A549 (cell line): ENCODE measurements around the gene CCDC185. TPM values are rescaled to one million over a fixed set of nuclear protein-coding genes. Genes with fewer than 3 reads are reported as not detected.

ENCODE experiments used
- ATAC-seq, 2 experiments: fragments of 200-7000 bp in 1 of 2; fragments of >200 bp in 1 of 2; cut with Nextera tagmentation in 1 of 2; cut with Tn5 transposase in 1 of 2; 3 replicates each; pipeline versions ENCODE4 v1.8.0 to v1.9.1; 2018 to 2020; ENCODE audit warnings: mild to moderate bottlenecking in 1 of 2, moderate library complexity in 1 of 2
- CTCF ChIA-PET: fragments of 300-600 bp; sonication (Branson Sonifier 250); formaldehyde crosslinking; extraction: SDS; loops from one replicate; lab custom pipeline; 2021; ENCODE audit warnings: antibody characterized with exemption, inconsistent platforms; lab: Yijun Ruan, JAX
- POLR2A ChIA-PET: fragments of 350-600 bp; formaldehyde crosslinking; extraction: SDS; loops from one replicate; lab custom pipeline; 2021; ENCODE audit warnings: antibody characterized with exemption, inconsistent platforms; lab: Yijun Ruan, JAX
- DNase-seq, 2 experiments: peaks; one replicate each; pipeline versions ENCODE4 v3.0.0 to v3.0.0-alpha.2; 2011 to 2016; ENCODE audit warnings: low read depth in 1 of 2, low spot score in 1 of 2
- FAIRE-seq: peaks from 2 replicates; lab custom pipeline; 2011; peaks lifted over from hg19 to GRCh38; lab: Jason Lieb, UNC
- H3K27ac ChIP-seq, 2 experiments: fragments of >200 bp; sonication (Bioruptor Twin); formaldehyde crosslinking; 3 replicates each; pipeline ENCODE4 v1.5.1; 2016 to 2017
- H3K4me1 ChIP-seq: fragments of >200 bp; sonication (Bioruptor Twin); formaldehyde crosslinking; 3 replicates; pipeline ENCODE4 v1.6.1; 2016
- H3K4me2 ChIP-seq: fragments of >200 bp; sonication (Bioruptor Twin); formaldehyde crosslinking; 3 replicates; pipeline ENCODE4 v1.6.1; 2016
- H3K4me3 ChIP-seq: fragments of >200 bp; sonication (Bioruptor Twin); formaldehyde crosslinking; 3 replicates; pipeline ENCODE4 v1.5.1; 2016
- H3K9me3 ChIP-seq: fragments of >200 bp; sonication (Bioruptor Twin); formaldehyde crosslinking; 3 replicates; pipeline ENCODE4 v1.6.1; 2016
- BHLHE40 ChIP-seq: IDR thresholded peaks from 2 replicates; pipeline ENCODE4 v1.6.1; 2012; ENCODE audit warnings: low read depth, low read length, inconsistent platforms
- CBX8 ChIP-seq: fragments of 200-600 bp; sonication (generic); IDR thresholded peaks from 2 replicates; pipeline ENCODE4 v1.6.1; 2016
- CEBPB ChIP-seq, 2 experiments: fragments of >200 bp in 1 of 2; sonication (Bioruptor Twin) in 1 of 2; formaldehyde crosslinking in 1 of 2; IDR thresholded peaks; 2 replicates each; pipeline ENCODE4 v1.6.1; 2012 to 2016
- CHD4 ChIP-seq: fragments of 200-600 bp; sonication (generic); IDR thresholded peaks from 2 replicates; pipeline ENCODE4 v1.6.1; 2016; ENCODE audit warnings: antibody characterized with exemption, mild to moderate bottlenecking, borderline replicate concordance
- CTCF ChIP-seq: fragments of >200 bp; sonication (Bioruptor Twin); formaldehyde crosslinking; IDR thresholded peaks from 3 replicates; pipeline ENCODE4 v1.5.1; 2016
- E2F6 ChIP-seq: IDR thresholded peaks from 2 replicates; pipeline ENCODE4 v1.6.1; 2012; ENCODE audit warnings: low read depth, borderline replicate concordance
- EHMT2 ChIP-seq: fragments of 200-600 bp; sonication (generic); IDR thresholded peaks from 2 replicates; pipeline ENCODE4 v1.6.1; 2016; ENCODE audit warnings: antibody characterized with exemption, low read depth, mild to moderate bottlenecking, moderate library complexity
- EP300 ChIP-seq, 2 experiments: fragments of >200 bp; sonication (Bioruptor Twin); formaldehyde crosslinking; IDR thresholded peaks; 2 replicates in 1 of 2; 3 replicates in 1 of 2; pipeline ENCODE4 v1.6.1; 2016 to 2017
- ESRRA ChIP-seq: fragments of 150-350 bp; IDR thresholded peaks from 2 replicates; pipeline ENCODE4 v1.6.1; 2014; ENCODE audit warnings: mild to moderate bottlenecking, low read length, borderline replicate concordance
- FOSL2 ChIP-seq, 2 experiments: fragments of 450-650 bp in 1 of 2; fragments of >200 bp in 1 of 2; sonication (Bioruptor Twin) in 1 of 2; formaldehyde crosslinking; IDR thresholded peaks; 2 replicates each; pipeline versions ENCODE4 v1.5.0 to v1.6.1; 2016 to 2020; ENCODE audit warnings: mild to moderate bottlenecking in 1 of 2, moderate library complexity in 1 of 2
- GATA3 ChIP-seq: IDR thresholded peaks from 2 replicates; pipeline ENCODE4 v1.6.1; 2012; ENCODE audit warnings: borderline replicate concordance
- HEYL ChIP-seq: fragments of 250-450 bp; sonication (Bioruptor Pico); IDR thresholded peaks from 2 replicates; pipeline ENCODE4 v1.8.0; 2021; ENCODE audit warnings: mild to moderate bottlenecking, moderate library complexity
- HMGXB4 ChIP-seq: fragments of 250-450 bp; sonication (Bioruptor Pico); IDR thresholded peaks from 2 replicates; pipeline ENCODE4 v1.5.0; 2021; ENCODE audit warnings: mild to moderate bottlenecking, moderate library complexity, borderline replicate concordance
- HOXB5 ChIP-seq: fragments of 250-450 bp; sonication (Bioruptor Pico); IDR thresholded peaks from 2 replicates; pipeline ENCODE4 v1.5.0; 2020; ENCODE audit warnings: mild to moderate bottlenecking, moderate library complexity
- JUNB ChIP-seq: fragments of >200 bp; sonication (Bioruptor Twin); formaldehyde crosslinking; IDR thresholded peaks from 2 replicates; pipeline ENCODE4 v1.6.1; 2016
- KDM1A ChIP-seq: fragments of 200-600 bp; sonication (generic); IDR thresholded peaks from 2 replicates; pipeline ENCODE4 v1.6.1; 2016; ENCODE audit warnings: low read depth, mild to moderate bottlenecking
- MAFK ChIP-seq: fragments of 450-650 bp; IDR thresholded peaks from 2 replicates; pipeline ENCODE4 v1.6.1; 2014; ENCODE audit not compliant: partially characterized antibody
- MYC ChIP-seq: IDR thresholded peaks from 2 replicates; pipeline ENCODE4 v1.6.1; 2012; ENCODE audit warnings: mild to moderate bottlenecking, inconsistent platforms, low read length, improper control_type of control experiment, borderline replicate concordance
- NFE2L2 ChIP-seq: fragments of 150-350 bp; conservative IDR thresholded peaks from 2 replicates; pipeline ENCODE4 v1.6.1; 2014; ENCODE audit warnings: low read length
- NR3C1 ChIP-seq: fragments of >200 bp; sonication (Bioruptor Twin); formaldehyde crosslinking; IDR thresholded peaks from 3 replicates; pipeline ENCODE4 v1.6.1; 2017
- PBX3 ChIP-seq: IDR thresholded peaks from 2 replicates; pipeline ENCODE4 v1.6.1; 2012
- RARB ChIP-seq: fragments of 250-450 bp; sonication (Bioruptor Pico); IDR thresholded peaks from 2 replicates; pipeline ENCODE4 v1.8.0; 2021; ENCODE audit warnings: mild to moderate bottlenecking, moderate library complexity
- RCOR1 ChIP-seq: fragments of 150-350 bp; IDR thresholded peaks from 2 replicates; pipeline ENCODE4 v1.6.1; 2014; ENCODE audit warnings: antibody characterized with exemption, low read length, low read depth
- SREBF2 ChIP-seq: fragments of 450-650 bp; IDR thresholded peaks from 2 replicates; pipeline ENCODE4 v1.6.1; 2014; ENCODE audit warnings: mild to moderate bottlenecking, moderate library complexity
- TFCP2L1 ChIP-seq: fragments of 250-450 bp; sonication (Bioruptor Pico); IDR thresholded peaks from 2 replicates; pipeline ENCODE4 v1.5.0; 2021; ENCODE audit warnings: mild to moderate bottlenecking
- TP53 ChIP-seq: fragments of 250-450 bp; sonication (Bioruptor Pico); IDR thresholded peaks from 2 replicates; pipeline ENCODE4 v1.5.0; 2021; ENCODE audit warnings: mild to moderate bottlenecking, moderate library complexity
- ZNF302 ChIP-seq: fragments of 250-450 bp; sonication (Bioruptor Pico); IDR thresholded peaks from 2 replicates; pipeline ENCODE4 v1.9.0; 2021; ENCODE audit warnings: inconsistent platforms, mild to moderate bottlenecking, moderate library complexity
- WGBS: methylation state at CpG from one replicate; pipeline ENCODE4 v1.1.6; 2017; ENCODE audit errors: missing lambda C conversion rate; 5-methylcytosine and 5-hydroxymethylcytosine counted together
- polyA plus RNA-seq, 4 experiments: library from polyadenylated mRNA; depleted of rRNA in 3 of 4; stranded (reverse); fragments of >200 nt; fragmentation: RNase III in 1 of 4; extraction: RNeasy Plus Mini Kit Qiagen cat#74134 plus additional on column Dnase treatment in 1 of 4; gene quantifications; 2 replicates in 3 of 4; 3 replicates in 1 of 4; pipeline ENCODE4 v1.2.3, GENCODE V29; 2011 to 2017
- TF ChIP-seq, protein P1 (sequence below): fragments of >200 bp; sonication (Bioruptor Twin); formaldehyde crosslinking; IDR thresholded peaks from 2 replicates; pipeline ENCODE4 v1.6.1; 2016
- TF ChIP-seq, protein P2 (sequence below): fragments of >200 bp; sonication (Bioruptor Twin); formaldehyde crosslinking; IDR thresholded peaks from 3 replicates; pipeline ENCODE4 v1.6.1; 2016

CCDC185 gene
- polyA plus RNA-seq, 2 of the 4 experiments (the other 2 are of a cell fraction) = 0.04 TPM; not detected in 1

DNA sequence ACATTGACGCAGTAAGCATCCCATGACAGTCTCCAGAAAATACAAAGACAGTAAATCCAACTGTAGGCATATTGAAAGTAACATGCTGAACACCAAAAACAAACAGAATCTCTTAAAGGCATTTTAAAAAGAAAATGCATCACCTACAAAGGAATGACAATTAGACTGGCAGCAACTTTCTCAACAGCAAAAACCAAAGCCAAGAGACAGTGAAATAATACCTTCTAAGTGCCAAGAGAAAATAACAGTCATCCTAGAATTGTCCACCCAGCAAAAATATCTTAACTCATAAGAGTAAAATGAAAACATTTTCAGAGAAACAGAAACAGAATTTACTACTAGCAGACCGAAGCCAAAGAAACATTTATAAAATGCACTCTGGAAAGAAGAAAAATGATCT lies 20.0 kb downstream of the CCDC185 start:
- Histone ChIP-seq H3K4me1 (peaks cover 10% of the 10 kb centered on the region), H3K9me3 (no peaks in the 10 kb centered on the region), H3K4me2 (no peak overlapping the region), H3K27ac (no peak overlapping the region), H3K4me3 (no peak overlapping the region)
- ChIA-PET CTCF (no interaction called here), POLR2A (no interaction called here)
- 40% methylated on average over 2 of the region's 2 CpGs for WGBS
- no peak for TF ChIP-seq HEYL (CRISPR knock-in tag)
- TF ChIP-seq EP300 (IDR thresholded peaks at IDR 0.05) = no peak
- no peak for TF ChIP-seq EHMT2
- TF ChIP-seq E2F6 = no peak
- no peak for TF ChIP-seq NFE2L2
- TF ChIP-seq BHLHE40 = no peak
- FAIRE-seq (no peak), ATAC-seq (no peak), DNase-seq (no peak)

DNA sequence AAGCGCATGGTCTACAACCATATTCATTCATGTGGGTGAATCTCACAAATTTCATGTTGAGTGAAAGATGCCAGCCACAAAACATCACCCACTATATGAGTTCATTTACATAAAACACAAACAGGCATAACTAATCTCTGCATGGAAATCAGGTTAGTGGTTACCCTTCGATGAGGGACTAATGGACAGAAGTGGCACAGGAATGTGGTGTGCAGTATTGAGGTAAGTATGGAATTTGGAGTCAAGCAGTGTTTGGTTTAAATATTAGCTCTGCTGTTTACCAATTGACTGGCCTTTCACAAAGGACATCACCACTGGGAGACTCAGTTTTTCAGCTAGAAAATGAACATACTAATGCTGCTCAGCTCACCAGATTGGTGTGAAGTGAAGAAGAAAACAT lies 24.2 kb downstream of the CCDC185 start:
- H3K4me2 ChIP-seq = peak overlapping the region; percentile 5; the same call in 1 of the 3 replicates
- no peak overlapping the region for H3K27ac ChIP-seq
- peak in 1 of 2 experiments; percentile 51; a peak in 1 of 6 replicates for ATAC-seq
- 50% methylated on average over 2 of the region's 2 CpGs for WGBS
- H3K4me3 ChIP-seq = no peak overlapping the region
- ChIA-PET CTCF (interaction anchor here (1.0 kb wide), 1 partner anchor 287 kb away, joined by 3 read pairs; no protein-coding TSS in a partner anchor), POLR2A (no interaction called here)
- TF ChIP-seq RARB (CRISPR knock-in tag) (no peak), FOSL2 (IDR thresholded peaks at IDR 0.05) (no peak), FOSL2 (CRISPR knock-in tag; IDR thresholded peaks at IDR 0.05) (no peak), MAFK (no peak), CTCF (no peak), EP300 (IDR thresholded peaks at IDR 0.05) (no peak), RCOR1 (no peak), CEBPB (IDR thresholded peaks at IDR 0.05) (no peak), ZNF302 (no peak), HOXB5 (no peak), CBX8 (no peak), KDM1A (no peak), NR3C1 (no peak)
- TF ChIP-seq, protein P1, sequence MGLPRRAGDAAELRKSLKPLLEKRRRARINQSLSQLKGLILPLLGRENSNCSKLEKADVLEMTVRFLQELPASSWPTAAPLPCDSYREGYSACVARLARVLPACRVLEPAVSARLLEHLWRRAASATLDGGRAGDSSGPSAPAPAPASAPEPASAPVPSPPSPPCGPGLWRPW = no peak
- peak; percentile 39 for FAIRE-seq
- peaks cover 10% of the 10 kb centered on the region for H3K4me1 ChIP-seq
- no peaks in the 10 kb centered on the region for H3K9me3 ChIP-seq
- no peak for DNase-seq

DNA sequence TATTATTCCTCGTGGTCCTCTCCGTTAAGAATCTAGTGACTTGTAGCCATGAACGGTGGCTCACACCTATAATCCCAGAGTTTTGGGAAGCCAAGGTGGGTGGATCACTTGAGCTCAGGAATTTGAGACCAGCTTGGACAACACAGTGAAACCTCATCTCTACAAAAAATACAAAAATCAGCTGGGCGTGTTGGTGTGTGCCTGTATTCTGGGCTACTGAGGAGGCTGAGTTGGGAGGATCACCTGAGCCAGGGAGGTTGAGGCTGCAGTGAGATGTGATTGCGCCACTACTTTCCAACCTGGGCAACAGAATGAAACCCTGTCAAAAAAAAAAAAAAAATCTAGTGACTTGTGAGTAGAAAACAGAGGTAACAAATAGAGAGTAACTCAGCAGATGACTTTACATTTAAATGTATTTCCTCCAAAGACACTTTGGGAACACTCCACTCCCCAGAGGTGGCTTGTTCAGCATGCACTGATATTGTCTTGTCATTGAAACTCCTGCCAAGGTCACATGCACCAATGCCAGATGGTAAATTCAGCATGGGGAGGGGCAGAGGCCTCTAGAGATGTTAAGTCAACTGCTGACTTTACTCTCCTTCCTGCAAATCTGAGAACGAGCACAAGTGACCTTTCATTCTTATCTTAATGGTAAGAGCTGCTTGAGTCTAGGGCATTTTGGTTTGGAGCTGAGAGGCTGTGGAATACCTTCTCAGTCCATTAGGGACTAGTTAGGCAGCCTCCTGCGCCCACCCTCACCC lies 24.9 kb downstream of the CCDC185 start:
- CTCF ChIA-PET = interaction anchor here (1.0 kb wide), 1 partner anchor 288 kb away, joined by 3 read pairs; no protein-coding TSS in a partner anchor
- ATAC-seq = no peak
- TF ChIP-seq SREBF2 (no peak), JUNB (no peak), MYC (no peak), PBX3 (no peak), TFCP2L1 (no peak), HMGXB4 (CRISPR knock-in tag) (no peak), ZNF302 (no peak), KDM1A (no peak), GATA3 (no peak), CHD4 (no peak), ESRRA (no peak), TP53 (CRISPR knock-in tag) (no peak)
- TF ChIP-seq, protein P2, sequence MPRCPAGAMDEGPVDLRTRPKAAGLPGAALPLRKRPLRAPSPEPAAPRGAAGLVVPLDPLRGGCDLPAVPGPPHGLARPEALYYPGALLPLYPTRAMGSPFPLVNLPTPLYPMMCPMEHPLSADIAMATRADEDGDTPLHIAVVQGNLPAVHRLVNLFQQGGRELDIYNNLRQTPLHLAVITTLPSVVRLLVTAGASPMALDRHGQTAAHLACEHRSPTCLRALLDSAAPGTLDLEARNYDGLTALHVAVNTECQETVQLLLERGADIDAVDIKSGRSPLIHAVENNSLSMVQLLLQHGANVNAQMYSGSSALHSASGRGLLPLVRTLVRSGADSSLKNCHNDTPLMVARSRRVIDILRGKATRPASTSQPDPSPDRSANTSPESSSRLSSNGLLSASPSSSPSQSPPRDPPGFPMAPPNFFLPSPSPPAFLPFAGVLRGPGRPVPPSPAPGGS = no peak

More for the DNA sequence above, 24.9 kb downstream of the CCDC185 start:
- POLR2A ChIA-PET = no interaction called here
- Histone ChIP-seq H3K9me3 (no peaks in the 10 kb centered on the region), H3K27ac (no peak overlapping the region), H3K4me3 (no peak overlapping the region), H3K4me2 (peak overlapping the region; percentile 5; the same call in 1 of the 3 replicates), H3K4me1 (peaks cover 10% of the 10 kb centered on the region)
- no peak for FAIRE-seq
- 57% methylated on average over 7 of the region's 7 CpGs for WGBS
- DNase-seq = no peak
